ENCODE measurements around the gene IQCF2. TPM values are rescaled to one million over a fixed set of nuclear protein-coding genes. Genes with fewer than 3 reads are reported as not detected.

The IQCF2 gene
- total and polyA plus RNA-seq, 9 of the 15 experiments (the other 6 are each of a cell fraction or from before 2014, with no cell fraction given), result not detected

- TF ChIP-seq ZBTB40 (IDR thresholded peaks at IDR 0.05), result no peak
- no peak for TF ChIP-seq ZBTB40 (CRISPR knock-in tag; IDR thresholded peaks at IDR 0.05)
- no peak for TF ChIP-seq ZBTB7A (IDR thresholded peaks at IDR 0.05; ENCODE audit: borderline replicate concordance, control insufficient read depth, low read depth, low read length)
- no peak for TF ChIP-seq ZNF134 (CRISPR knock-in tag; conservative IDR thresholded peaks at IDR 0.05)
- TF ChIP-seq GATAD2B (IDR thresholded peaks at IDR 0.05; ENCODE audit: borderline replicate concordance), result no peak
- no peak for TF ChIP-seq NBN (IDR thresholded peaks at IDR 0.05; ENCODE audit: low read depth)
- no peak for TF ChIP-seq RBFOX2 (IDR thresholded peaks at IDR 0.05; ENCODE audit: low read depth, low read length)
- TF ChIP-seq IRF9 (tag; IDR thresholded peaks at IDR 0.05), result no peak
- no peak for TF ChIP-seq NCOA4 (IDR thresholded peaks at IDR 0.05; ENCODE audit: partially characterized antibody)
- no peak for TF ChIP-seq TSHZ1 (CRISPR knock-in tag; IDR thresholded peaks at IDR 0.05)
Observed at GRCh38 chr3:51860703-51861665, at the start of gene IQCF2 (continued).

All from K562 (cell line).